Globus pallidus (tissue), 1 donor: ENCODE results near the gene SMIM36.
A peak's percentile ranks its signal among the peaks of the same experiment; 100 is the strongest.
"Not testable (repeated sequence)": the region's sequence is repeated elsewhere in the genome, so short reads cannot be mapped to it uniquely, and the experiment has no call there.

Source experiments
- DNase-seq: peaks from one replicate; pipeline ENCODE4 v3.0.0-alpha.2; 2015; ENCODE audit warnings: low spot score

The SMIM36 gene

DNA sequence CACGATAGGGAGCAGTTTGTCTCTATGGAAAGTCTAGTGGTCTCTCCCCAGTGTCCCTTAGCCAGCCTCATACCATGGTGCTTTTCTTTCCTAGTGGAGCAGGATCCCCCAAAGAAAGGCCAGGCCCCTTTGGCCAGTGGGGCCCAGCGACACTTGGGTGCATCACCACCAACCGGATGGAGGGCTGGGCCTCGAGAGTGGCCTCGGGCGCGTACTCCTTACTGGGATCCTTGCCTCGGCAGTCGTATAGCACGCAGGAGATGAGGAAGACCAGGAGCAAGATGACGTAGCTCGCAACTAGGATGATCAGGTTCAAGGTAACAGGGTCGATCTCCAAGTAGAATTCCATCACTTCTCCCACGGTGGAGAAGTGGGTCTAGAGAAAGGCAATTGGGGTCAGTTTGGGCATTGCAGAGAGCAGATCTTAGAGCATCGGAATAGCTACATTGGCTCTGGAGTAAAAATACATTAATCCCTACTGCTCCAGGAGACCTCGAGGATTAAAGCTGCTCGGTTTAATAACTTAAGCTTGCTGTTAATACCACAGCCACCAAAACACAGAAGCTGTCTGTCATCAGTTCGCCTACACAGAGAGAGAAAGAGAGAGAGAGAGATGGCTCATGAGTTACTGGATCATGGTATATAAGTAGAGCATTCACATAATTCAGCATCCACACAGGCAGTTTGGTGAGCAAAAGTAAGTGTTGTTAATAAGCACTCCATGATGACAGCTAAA lies at the start of gene SMIM36:
Gene SMIM36, minus strand, starts transcription at position 467 of the 736 bp plus-strand sequence.
- DNase-seq, result no peak

DNA sequence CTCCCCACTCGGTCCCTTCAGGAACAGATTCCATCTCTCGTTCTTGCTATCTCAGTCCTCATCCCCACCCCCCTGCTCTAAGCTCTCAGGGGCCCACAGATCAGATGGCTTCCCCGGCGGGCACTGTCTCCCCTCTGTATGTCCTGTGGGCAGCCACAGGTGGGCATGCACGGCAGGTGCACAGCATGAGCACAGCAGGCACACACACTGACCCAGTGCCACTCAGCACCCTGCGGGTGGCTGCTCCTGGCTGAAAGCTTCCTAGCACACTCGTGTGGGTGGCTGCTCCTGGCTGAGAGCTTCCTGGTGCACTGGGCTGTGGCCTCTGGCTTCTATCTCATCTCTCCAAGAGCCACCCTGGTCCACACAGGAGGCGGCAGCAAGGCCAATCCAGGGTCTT lies 44.5 kb upstream of the SMIM36 start:
- DNase-seq, result no peak

DNA sequence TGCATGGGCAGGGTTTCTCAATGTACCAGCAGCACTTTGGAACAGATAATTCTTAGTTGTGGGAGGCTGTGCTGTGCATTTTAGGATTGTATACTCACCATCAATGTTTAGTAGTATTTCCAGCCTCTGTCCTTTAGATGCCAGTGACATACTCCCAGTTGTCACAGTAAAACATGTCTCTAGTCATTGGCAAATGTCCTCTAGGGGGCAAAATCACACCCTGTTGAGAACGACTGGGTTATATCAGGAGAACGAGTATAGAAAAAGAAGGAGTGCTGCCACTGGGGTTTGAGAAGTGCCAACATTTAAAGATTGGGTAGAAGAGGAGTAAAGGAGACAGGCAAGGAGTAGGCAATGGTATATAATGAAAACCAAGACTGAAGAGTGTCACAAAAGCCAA lies 37.9 kb upstream of the SMIM36 start:
- no peak for DNase-seq

DNA sequence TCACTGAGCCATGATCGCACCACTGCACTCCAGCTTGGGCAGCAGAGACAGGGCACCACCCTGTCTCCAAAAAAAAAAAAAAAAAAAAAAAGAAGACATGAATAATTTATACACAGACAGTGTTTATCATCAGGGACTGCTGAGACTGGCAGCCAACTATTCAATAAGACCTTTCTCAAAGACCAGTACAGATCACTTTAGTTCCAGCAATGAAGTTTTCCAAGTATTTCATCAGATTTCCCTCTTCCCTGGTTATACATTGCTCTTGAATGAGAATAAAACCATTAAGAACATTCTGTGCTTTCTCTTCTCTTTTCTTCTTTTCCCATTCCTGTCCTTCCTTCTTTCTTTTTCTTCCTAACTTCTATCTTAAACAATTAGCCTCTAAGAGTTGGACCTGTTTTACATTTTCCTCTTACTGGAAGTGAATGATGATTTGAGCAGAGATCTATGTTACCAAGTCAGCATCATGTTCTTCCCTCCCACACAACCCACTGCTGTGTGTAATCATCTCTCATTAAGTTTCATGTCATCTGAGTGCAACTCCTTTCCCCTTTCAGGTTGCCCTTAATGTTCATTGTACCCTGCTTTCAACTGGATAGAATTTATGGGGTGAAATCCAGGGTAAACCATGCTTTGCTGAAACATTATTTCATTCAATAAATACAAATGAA lies 35.9 kb upstream of the SMIM36 start:
- DNase-seq, result no peak

DNA sequence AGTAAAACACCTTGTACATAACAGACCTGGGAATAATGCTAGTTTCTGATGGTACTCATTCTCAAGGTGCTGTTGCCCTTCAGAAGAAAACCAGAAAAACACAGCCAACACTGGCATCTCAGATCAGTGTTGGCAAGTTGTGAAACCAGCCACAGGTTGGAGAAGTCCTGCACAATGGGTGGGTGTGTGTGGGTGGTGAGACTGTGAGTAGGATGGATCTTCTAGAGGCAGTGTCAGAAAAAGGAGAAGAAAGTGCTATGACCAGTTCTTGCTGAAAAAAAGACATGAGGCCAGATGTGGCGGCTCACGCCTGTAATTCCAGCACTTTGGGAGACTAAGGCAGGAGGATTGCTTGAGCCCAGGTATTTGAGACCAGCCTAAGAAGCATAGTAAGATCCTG lies 35.2 kb upstream of the SMIM36 start:
- DNase-seq, result no peak

DNA sequence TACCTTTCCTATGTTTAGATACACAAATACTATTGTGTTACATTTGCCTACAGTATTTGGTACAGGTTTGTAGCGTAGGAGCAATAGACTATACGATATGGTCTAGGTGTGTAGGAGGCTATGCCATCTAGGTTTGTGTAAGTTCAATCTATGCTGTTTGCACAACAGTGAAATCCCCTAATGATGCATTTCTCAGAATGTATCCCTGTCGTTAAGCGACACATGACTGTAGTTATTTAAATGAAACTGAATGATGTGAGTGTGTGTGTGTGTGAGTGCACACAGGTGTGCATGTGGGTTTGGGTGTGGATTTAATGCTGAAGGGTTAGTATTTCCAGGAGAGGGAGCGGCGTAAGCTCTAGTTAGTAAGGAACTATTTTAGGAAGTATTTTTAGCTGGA lies 34.6 kb upstream of the SMIM36 start:
- DNase-seq, result no peak

DNA sequence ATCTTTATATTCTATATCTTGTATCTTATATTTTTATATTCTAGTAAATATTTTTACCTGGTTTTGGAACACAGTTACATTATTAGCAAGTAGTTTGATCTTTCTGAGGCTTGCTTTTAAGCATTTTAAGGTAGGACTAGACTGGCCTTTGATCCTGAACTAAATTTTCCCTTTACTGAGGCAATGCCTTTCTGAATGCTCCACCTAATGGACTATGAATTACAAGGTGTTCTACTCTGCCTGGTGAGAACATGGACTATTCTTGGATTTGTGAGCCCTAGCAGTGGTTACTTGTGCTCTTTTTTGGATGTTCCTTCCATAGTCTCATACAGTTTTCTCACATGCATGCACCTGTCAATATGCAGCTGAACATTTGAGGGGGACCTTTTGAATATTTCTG lies 32.5 kb upstream of the SMIM36 start:
- DNase-seq, result no peak

DNA sequence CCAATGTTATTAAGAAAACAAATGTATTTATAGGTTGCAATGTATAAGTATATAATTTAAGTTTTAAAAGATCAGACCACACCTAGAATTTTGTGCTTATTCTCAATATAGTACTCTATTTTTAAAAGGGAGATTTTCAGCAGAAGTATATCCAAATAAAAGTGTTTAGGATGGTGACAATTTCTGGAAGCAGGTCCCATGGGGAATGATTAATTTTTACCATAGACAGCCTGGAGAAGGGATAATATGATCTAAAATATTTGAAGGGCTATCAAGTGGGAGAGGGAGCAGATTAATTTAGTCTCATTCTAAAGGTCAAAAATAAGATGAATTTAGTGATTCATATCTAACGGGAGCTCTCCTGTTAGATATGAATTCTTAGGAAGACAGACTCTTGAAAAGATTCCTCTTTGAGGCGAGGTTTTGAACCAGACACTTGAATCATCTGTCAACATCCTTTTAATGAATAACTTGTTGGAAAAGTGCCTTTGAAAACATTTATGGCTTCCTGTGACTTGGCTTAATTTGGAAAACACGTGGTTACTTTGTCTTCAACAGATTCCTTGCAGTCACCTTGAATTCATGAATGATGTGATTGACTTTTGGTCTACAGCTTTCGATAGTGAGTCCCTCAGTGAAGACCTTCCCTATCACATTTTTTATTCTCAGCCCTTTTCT lies 29.3 kb upstream of the SMIM36 start:
- no peak for DNase-seq

DNA sequence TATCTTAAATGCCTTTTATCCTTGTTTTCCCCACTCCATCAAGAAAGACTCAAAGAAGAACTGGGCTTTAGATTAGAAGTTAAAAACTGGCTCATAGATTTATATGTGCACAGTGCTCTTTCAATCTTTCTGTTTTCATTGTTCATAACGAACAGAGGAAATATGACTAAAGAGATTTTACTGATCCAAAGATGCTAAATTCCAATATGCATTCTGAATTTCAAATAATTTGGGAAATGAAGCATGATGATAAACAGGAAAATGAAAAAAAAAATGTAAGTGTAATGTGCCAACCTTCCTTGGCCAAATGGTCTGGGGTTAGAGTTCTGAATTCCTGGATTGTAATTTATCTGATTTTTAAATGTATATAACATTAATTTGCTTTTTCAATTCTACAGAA lies 25.0 kb upstream of the SMIM36 start:
- no peak for DNase-seq

DNA sequence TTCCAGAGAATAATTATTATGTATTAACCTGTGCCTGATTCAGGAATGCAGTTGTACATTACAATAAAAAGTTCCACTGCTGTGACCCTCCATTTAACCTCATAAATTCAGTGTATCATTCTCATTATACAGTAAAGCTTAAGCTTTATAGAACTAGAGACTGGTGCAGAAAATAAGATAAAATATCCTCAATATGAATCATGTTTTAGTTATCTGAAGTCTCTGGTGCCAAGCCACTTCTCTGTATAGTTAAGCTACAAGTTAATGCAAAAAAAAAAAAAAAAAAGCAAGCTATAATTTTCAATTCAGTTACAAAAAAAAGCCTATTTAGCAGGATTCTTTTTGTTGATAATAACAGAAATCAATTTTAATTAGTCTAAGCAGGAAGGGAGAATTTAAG lies 22.4 kb upstream of the SMIM36 start:
- no peak for DNase-seq

DNA sequence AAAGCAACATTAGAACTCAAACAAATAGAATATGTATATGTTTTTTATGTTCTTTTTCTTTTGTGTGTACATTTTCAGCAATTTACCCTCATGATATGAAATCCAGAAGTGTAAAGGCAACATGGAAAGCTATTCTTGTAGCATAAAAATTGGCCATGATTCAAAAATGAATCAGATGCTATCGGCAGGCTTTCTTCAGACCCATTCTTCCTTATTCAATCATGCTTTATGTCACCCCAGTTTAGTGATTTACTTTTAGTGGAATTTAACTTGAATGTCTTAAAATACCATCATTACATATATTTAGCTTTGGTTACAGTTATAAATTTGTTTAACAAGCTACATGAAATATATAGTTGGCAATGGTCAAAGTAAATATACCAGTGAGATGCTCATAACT lies 21.4 kb upstream of the SMIM36 start:
- no peak for DNase-seq

DNA sequence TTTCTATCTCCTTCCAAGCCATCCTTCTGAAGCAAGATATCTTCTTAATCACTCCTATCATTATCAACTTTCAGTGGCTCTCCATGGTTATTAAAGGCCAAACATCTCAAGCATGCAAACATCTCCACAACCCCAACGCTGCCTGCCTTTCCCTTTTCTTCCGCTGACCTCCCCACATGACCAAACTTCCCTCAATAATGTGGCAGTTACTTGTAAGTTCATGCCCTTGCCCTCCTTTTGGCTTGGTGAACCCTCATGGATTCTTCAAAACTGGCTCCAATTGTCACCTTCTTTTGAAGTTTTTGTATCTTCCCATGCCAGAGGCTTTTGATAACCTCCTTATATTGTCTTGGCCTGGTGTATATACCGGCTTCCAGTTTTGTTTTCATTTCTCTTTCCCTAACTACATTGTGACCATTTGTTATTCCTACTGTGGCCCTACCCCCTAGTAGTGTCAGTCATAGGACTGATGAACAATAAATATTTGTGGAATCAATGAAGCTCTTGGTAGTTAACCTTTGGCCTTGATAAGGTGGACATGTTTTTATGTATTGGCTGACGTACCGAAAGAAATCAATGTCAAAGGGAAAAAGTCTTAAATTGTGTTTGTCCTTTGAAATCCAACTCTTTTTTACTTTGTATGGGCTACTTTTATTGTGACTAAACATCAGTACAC lies 19.9 kb upstream of the SMIM36 start:
- DNase-seq, result no peak

DNA sequence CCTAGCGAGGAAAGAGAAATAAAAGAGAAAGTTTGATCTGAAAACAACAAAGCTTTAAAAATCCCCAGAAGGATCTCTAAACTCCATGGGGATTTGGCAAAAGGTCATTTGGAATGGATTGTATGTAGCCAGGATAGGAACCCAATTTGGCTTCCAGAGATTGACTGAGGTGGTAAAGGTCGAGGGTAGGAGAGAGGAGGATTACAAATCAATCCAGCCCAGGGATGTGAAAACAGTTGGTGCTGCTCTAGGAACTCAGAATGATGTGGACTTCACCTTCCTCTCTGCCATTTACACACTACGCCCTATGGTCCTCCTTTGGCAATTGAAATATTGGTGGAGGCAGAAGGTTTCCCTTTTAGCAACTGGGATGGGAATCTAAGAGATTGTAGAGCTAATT lies 18.8 kb upstream of the SMIM36 start:
- DNase-seq, result no peak

DNA sequence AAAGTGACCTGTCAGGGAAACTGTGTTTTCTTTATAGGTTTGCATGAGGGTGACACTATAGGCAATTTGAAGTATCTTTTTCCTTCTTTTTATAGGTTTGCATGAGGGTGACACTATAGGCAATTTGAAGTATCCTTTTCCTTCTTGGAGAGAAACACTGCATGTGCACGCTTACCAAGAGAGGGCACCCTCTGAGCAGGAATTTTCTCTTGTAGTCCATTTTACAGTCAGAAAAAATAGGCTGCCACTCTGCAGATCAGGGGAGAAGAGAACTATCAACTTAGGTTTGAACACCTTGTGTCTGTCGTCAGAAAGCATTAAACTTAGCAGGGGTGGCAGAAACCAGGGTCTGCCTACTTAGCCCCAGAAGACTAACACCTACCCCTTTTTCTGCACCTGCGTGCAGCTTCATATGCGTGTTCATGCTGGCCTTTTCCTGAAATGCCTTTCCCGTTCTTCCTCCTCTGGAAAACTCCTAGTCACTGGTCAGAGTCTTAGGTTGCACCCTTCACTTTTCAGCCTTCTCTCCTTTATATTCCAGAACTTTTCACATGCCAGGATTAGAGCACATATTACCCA lies 16.4 kb upstream of the SMIM36 start:
- peak; percentile 16 for DNase-seq

DNA sequence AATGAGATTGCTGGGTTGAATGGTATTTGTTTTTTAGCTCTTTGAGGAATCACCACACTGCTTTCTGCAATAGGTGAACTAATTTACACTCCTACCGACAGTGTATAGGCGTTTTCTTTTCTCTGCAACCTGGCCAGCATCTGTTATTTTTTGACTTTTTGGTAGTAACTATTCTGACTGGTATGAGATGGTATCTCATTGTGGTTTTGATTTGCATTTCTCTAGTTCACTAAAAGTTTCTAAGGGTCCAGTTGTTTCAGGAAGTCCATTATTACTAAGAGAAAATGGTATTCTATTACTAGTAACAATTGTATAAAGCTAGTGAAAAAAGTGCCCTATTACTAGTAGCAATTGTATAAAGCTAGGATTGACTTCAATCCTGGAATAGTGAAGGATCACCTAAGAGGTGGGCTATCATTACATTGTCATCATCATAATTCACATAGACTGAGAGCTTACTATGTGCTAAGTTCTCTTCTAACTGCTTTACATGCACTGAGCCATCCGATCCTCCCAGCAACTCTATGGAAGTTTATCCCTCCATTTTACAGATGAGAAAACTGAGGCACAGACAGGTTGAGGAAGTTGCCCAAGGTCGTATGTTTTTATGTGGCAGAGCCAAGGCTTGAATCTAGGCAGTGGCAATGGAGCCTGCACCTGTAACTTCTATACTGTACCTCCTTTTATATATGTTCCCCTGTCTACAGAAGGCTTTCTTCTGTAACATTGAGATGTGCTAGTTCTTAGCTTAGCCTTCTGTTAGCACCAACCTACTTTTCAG lies 13.4 kb upstream of the SMIM36 start:
- no peak for DNase-seq

DNA sequence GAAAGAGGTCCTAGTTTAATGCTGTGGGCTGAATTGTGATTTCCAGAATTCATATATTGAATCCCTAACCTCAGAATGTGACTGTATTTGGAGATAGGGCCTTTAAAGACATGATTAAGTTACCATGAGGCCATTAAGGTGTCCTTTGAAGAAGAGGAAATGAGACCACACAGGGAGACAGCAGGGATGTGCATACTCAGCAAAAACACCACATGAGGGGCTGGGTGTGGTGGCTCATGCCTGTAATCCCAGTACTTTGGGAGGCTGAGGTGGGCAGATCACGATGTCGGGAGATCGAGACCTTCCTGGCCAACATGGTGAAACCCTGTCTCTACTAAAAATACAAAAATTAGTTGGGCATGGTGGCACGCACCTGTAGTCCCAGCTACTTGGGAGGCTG lies 11.8 kb upstream of the SMIM36 start:
- not testable (repeated sequence) for DNase-seq

DNA sequence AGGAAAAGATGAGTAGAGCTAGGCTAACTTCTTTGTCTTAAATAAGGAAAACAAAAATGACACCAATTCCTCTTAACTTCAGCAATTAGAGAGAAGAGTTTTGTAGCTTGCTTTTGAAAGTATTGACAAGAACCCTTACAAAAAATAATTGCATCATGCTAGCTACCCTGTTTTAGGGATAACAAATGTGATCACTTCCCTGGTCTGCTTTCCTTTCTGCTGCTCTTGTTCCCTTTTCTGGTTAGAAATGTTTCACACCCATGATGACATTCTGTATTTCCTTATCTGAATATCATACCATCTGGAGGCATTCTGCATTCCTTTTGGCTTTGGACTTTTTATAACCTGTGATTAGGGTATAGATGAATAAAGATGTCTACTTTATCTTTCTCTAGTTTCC lies 9.9 kb upstream of the SMIM36 start:
- DNase-seq, result no peak

DNA sequence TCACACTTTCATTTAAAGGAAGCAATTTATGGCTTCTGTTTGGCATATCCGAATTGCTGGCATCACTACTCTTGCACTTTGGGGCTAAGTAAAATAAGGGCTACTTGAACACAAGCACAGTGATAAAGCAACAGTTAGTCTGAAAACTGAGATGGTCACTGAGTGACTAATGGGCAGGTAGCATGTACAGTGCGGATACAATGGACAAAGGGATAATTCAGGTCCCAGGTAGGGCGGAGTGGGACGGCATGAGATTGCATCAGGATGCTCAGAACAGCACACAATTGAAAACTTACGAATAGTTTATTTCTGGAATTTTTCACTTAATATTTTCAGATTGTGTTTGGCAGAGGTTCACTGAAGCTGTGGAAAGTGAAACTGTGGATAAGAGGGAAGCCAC lies 9.2 kb upstream of the SMIM36 start:
- no peak for DNase-seq

DNA sequence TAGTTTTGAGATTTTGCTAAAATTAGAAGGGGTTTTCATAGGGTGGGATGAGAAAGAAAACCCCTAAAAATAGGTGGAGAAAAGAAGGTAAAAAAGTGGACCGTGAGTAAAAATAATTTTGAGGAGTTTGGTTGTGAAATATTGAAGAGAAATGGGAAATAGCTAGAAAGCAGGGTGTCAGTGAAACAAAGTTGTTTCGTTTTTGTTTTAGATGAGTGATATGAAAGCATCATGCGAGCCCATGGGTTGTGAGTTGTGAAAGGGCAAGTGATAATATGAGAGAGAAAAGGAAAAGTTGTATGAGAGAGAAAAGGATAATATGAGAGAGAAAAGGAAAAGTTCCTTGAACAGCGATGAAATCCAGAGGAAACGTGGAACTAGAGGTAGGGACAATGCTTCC lies 7.3 kb upstream of the SMIM36 start:
- DNase-seq, result no peak

DNA sequence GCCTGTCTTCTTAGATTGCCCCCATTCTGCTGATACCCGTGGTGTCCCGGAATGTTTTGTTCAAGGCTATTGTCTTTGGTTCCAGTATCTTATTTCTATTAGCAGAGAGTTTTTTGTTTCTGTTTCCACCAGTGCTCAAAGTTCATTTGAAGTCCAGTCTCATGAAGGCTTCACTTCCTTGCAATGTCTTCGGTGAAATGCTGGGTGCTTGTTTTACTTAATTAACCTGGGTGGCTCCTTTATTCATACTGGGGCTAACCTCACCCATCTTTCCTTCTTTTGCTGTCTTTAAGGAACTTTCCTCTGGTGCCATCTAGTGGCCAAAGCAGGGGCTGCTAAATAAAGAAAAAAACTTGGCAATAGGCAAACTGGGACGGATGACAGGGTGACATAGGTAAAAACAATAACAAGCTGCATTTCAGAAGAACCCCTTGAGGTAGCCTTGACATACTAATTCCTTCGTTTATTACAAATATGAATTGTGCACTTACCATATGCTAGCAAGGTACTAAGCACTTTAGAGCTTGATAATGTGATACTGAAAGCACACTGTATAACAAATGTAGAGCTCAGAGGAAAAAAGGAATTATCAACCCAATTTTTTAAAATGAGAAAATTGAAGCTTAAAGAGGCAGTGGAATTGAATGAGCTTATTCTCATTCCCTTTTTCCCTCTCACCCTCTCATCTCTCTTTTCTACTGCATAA lies 2.8 kb upstream of the SMIM36 start:
- peak; percentile 67 for DNase-seq

DNA sequence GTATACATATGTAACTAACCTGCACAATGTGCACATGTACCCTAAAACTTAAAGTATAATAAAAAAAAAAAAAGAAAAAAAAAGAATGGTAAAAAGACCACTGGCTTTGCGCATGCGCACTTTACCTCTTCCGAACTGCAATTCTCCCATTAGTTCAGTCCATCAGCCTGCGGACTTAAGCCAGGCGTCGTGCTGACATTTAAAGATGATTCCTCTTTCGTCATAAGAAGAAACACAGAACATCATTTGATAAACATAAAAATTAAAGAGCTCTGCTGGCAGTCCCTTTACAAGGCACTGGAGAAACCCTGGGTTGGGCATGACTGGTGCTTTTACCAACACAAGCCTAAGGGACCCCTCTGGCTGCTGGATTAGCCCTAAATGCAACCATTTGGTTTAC lies 3.6 kb downstream of the SMIM36 start:
- DNase-seq, result not testable (repeated sequence)
